GM19372 (cell line): ENCODE measurements around the gene ZNF469.

Experiments
- ATAC-seq: cut with Tn5 transposase; IDR thresholded peaks from one replicate; pipeline ENCODE4 v1.9.1; 2021; ENCODE audit warnings: mild to moderate bottlenecking, low read depth, moderate library complexity; ENCODE audit not compliant: unreplicated experiment

The ZNF469 gene

DNA sequence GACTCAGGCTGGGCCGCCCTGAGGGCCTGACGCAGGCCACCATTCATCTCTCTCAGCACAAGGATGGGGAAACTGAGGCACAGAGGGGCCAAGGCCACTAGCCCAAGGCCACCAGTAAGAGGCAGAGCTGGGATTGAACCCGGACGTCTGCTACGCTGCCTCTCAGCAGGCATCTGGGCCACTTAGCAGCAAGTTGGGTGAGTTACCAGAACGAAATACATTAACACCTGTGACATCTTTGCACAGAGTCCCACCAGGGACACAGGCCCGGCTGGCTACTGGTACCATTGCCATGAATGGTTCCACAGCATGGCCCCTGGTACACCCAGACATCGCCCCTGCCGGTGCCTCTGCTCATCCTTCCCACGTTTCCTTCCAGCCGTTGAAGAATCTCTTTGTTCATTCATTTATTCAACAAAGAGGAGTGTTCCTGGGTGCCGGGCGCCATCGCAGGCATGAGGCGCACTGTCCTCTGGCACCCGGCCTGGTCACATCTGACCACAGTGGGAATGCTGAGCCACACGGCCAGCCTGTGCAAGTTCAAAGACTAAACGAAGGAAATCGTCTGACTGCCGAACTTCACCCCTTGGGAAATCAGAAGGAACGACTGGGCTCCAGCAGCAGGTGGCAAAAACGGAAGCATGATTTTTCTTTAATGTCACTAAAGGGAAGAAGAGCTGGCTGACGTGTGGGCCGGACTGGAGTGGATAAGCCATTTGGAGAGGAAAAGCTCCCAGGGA is 7.4 kb upstream of the ZNF469 start:
- ATAC-seq, result no peak

DNA sequence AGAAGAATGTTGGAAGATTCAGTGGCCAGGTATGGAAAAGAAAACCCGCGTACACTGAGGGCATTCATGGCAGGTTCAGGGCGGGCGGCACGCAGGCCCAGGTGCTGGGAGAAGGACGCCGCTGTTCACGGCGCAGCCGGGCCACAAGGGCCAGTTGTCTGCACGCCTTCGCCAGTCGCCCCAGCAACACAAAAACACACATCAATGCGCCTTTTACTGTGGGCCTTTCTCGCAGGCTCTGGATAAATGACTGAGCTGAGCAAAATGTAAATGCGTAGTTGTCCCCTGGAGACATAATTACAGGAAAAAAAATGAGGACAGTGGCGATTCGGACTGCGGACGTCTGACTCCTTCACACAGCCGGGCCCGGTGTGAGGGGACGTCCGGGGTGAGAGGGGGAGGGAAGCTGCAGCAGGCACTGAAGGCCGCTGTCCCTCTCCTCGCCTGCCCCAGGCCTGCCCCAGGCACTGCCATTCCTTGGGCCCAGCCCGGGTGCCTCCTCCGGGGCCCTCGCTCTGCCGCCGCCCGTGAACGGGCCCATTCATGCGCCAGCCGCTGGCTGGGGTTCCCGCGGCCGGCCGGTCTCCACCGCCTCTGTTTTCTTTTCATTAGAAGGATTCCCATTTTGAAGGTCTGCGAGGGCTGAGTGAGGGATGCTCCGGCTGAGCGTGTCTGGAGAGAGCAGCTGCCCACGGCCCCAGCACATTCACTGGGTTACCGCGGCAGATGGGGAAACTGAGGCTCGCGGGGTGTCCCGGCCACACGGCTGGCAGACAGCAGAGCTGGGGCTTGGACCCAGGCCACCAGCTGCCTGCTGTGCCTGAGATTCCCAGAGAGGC is 6.5 kb upstream of the ZNF469 start:
- no peak for ATAC-seq

DNA sequence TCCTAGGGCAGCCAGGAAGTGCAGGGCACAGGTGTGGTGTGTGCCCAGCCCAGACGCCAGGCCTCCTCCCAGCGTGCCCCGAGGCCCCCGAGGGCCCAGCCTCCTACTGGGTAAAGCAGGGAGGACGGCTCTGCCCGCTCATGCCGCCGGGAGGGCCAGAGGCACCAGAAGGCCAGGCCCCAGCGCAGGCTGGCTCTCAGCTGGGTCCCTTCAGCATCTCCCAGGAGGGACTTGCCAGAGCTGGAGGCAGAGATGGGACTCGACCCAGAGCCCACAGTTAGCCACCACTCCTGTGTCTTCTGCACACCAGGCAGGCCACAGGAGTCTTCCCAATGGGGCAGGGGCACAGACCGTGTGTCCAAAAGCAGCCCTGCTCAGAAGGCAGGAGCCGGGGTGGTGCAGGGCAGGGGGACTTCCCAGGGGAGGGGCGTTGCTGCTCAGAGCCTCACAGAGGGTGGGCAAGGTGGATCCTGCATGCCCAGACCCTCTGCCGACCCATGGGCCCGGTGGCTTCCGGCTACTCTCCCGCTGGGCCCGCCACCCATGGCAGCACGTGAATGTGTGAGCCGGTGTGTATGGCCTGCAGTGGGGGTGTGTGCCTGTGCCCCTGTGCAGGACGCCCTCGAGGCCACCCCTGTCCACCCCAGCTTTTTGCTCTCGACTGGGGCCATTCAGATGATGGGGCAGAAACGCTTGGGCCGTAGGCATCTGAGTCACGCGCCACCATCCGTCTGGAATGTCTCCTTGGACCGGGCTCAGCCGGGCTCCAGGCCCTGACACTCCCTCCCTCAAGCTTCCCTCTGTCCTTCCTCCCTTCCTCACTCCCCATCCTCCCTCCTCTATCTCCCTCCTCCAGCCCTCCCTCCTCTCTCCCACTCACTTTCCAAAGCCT is 5.7 kb upstream of the ZNF469 start:
- no peak for ATAC-seq

DNA sequence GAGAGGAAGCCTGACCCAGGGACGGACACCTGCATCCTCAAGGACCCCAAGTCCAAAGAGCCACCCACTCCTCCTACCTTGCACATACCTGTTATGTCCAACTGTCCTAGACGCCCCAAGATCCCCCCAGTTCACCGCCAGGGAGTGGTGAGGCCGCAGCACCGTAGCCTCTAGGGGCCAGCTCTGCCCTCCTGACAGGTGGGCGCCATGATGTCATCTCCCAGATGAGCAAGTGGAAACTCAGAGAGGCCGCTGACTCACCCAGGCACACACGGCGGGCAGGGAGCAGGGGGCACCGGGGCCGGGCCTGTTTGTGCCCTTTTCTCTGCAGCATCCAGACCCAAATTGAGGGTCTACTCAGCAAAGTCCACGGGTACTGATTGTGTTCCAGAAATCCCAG is 4.8 kb upstream of the ZNF469 start:
- no peak for ATAC-seq

DNA sequence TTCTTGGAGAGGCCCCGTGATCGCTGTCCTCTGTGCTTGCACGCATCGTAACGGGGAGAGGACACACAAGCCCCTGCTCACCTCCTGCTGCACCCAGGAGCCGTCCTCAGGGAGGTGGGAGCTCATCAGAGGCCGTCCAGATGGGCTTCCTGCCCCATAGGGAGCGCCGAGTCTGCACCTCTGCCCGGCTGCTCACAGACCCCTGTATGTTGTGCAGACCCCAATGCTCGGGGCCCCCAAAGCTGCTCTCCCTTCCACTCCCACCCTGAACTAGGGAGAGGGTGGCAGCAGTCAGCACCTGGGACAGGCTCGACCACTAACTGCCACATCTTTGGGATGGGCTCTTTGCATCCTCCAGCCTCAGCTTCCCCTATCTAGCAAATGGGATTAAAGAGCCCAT is 4.4 kb upstream of the ZNF469 start:
- ATAC-seq, result no peak

DNA sequence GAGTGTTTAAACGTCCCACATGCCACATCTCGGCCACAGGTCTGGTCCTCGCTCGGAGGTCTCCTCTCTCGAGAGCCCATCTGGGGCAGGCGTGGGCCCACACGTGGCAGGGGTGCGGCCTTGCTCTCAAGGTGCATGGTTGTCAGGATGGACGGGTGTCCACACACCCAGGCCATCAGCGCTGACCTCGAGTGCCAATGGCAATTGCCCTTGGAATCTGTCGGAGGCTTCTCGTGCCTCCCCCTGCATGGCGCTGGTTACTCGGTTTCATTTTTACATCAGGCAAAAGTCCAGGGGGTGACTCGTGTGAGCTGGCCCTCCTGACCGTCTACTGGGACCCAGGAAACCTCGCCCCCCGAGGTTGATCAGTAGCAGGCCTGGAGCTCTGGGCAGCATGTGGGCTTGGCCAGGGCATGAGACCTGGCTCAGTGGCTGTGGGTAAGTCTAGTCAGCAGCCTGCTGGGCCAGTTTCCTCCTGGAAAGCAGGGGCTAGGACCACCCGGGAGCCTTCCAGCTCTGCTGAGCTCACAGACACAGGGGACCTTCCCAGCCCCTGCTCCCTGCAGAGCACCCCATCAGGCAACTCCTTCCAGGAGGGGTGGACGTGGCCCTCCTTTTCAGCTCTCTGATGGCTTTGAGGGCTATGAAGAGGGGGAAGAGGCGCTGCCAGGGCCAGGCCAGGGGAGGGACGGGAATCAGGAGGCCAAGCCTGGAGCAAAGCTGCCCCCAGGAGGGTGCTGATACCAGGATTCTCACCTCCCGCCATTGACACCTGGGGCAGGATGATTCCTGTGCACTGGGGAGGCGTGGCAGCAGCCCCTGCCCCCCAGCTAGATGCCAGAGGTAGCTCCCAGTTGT is 3.7 kb upstream of the ZNF469 start:
- ATAC-seq, result no peak

DNA sequence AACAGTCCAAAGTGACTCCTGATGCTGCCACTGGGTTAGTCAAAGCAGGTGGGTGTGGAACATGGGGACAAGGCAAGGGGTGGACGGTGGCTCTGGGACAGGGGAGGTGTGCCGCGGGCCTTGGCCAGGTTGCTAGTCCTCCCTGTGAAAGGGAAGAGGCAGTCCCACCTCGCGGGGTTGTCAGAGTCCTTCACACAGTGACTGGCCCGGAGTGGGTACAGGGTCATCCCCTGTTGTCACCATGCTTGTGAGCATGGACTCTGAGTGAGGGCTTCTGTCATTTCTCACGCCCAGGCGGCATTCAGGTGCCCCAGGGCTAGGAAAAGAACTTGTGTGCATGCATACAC is 3.1 kb upstream of the ZNF469 start:
- no peak for ATAC-seq

DNA sequence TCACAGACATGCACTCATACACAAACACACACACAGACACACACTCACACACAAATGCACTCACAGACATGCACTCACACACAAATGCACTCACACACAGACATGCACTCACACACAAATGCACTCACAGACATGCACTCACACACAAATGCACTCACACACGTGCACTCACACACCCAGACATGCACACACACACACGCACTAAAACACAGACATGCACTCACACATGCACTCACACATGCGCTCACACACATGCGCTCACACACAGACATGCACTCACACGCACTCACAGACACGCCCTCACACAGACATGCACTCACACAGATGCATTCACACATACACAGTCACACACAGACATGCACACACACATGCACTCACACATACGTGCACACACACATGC is 2.7 kb upstream of the ZNF469 start:
- ATAC-seq, result no peak

DNA sequence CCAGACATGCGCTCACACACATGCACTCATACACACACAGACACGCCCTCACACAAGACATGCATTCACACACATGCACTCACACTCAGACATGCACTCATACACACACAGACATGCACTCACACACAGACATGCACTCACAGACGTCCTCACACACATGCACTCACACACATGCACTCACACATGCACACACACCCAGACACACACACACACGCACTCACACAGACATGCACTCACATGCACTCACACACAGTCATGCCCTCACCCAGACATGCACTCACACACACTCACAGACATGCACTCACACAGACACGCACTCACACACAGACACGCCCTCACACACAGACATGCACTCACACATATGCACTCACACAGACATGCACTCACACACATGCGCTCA is 2.1 kb upstream of the ZNF469 start:
- no peak for ATAC-seq

DNA sequence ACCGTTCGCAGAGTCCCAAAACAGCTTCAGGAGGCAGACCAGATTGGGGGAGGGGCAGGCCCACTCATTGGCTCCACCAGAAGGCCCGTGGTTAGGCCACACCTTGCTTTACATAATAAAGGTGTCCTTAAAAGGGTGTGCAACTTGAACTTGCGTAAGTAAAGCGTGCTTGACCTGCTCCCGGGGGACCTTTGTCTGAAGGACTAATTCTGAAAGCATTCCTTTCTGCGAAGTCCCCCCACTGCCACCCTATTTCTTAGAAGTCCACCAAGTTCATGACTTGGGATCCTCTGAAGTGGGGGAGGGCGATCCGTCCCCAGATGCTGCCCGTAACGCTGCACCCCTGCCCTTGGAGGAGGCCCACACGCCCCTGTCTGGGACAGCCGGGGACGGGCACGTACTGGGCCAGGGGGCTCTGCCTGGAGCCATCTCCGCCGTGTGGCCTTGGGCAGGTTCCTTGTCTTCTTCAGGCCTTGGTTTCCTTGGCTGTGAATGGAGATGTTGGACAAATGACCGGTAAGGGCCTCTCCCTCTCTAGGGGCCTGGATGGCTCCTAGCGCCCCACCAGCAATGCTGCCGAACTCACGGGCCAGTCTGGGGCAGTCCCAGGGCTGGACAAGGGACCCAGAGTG is 823 bp upstream of the ZNF469 start:
- ATAC-seq, result no peak

DNA sequence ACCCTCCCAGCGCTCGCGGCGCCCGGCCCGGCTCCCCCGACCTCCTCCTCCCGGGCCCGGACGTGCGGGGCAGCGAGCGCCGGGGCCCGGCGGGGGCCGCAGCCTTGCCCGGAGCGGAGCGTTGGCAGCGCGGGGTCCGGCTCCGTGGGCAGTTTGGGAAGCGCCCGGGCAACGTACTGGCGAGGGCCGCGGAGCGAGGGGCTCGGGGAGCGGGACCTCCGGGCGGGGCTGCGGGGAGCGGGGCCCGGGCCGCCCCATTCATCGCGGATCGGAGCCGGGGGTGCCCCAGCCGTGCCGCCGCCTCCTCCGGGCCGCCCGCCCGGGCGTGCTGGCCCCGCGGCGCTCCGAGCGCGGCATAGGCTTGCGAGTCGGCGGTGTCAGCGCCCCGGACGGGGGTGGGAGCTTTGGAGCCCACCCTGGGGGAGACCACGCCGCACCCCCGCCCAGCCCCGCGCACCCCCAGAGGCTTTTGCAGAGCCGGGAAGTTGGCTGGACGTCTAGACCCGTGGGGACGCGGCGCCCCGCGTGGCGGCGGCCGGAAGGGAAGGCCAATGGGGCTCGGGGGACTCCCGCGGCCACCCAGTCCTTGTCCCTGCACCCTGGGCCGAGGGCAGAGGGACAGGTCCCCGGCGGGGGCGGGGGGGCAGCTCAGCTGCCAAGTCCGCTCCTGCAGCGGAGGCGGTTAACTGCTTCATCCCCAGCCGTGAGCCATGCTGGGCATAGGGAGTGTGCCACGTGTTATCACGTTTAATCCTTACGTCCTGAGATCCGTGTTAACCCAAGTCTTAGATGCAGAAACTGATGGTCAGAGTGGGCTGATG is 852 bp downstream of the ZNF469 start:
- no peak for ATAC-seq

DNA sequence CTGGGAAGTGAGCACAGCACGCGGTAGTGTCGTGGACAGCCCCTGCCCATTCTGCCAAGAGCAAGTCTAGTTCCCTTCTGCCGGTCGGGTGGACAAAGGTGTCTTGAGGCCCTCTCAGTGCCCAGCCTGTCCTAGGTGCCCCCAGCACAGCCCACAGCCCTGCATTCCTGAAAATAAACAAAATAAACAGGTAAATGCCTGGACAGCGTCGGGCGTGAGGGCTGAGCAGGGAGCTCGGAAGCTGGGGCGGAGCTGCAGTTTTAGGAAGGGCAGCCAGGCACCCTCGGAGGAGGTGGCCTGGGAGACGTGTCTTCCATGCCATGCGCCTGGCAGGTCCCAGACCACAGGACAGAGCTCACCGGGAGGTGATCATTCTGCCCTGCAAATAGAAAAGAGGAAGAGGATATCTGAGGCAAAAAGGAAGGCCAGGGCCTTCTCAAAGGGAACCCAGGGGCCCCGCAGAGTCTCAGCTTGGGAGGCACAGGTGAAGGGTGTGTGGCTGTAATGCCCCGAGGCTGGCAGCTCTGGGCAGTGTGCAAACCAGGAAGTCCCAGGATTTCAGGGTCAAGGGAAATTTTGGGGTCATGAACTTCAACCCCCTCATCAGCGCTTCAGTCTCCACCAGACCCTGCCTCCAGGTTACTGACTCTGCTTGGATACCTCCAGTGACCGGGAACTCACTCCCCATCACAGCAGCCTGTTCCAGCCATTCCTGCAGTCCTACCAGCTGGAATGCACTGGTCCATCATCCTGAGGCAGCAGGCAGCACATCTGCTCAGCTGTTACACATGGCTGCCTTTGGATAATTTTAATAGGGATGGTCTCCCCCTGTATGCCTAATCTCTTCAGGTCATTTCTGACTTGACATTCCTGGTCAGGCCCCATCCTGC is 1.7 kb downstream of the ZNF469 start:
- ATAC-seq, result no peak

DNA sequence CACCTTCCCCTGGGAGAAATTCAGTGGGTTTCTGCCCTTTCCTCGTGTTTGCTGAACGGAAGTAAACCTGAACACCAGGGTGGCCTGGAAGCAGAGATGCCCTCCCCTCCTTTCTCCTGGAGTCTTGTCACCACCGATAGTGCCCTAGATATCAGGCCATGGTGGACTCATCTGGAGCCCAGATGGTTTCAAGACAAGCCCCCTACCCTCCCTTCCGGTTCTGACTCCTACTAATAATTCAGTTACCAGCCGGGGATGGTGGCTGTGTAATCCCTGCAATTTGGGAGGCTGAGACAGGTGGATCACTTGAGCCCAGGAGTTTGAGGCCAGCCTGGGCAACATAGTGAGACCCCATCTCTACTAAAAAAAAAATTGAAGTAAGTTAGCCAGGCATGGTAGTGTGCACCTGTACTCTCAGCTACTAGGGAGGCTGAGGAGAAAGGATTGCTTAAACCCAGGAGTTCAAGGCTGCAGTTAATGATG is 2.4 kb downstream of the ZNF469 start:
- no peak for ATAC-seq

DNA sequence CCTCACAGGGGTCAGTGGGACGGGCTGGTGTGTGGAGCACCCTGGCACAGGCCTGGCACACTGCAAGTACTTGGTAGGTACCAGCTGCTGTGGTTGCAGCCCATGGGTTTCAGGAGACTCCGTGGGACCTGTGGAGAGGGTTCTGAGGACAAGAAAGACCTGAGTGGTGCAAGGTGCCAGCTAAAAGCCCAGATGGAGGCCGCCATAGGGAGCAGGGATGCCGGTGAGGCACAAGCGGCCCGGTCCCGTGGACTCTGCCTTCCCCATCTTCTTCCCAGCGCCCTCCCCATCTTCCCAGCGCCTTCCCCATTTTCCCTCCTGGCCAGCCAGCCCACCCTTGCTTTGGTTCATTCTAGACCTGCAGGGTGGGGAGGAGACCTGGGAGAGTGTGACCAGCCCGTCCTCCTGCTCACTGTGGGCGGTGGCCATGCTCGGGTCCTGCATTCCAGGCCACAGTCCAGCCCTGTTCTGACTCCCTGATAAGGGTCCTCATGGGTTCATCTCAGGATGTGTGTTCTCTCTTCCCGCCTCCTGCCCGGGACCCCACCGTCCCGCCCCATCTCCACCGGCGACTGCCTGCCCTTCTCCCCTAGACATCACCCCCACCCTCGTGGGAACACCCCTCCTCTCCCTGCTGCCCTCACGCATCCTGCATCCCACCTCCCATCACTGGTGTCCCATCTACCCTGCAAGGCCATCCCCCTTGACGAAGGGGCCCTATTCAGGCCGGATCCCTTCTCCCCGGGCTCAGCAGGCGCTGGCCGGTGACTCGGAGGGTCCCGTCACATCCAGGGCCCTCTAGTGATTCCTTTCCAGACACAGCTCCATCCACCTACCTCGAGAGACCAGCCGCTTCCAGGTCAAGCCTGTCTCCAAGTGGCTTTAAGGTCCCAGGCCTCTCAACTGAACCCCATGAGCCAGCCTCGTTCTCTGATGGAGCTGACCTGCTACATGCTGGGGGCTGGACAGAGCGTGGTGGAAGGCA is 3.4 kb downstream of the ZNF469 start:
- ATAC-seq, result no peak

DNA sequence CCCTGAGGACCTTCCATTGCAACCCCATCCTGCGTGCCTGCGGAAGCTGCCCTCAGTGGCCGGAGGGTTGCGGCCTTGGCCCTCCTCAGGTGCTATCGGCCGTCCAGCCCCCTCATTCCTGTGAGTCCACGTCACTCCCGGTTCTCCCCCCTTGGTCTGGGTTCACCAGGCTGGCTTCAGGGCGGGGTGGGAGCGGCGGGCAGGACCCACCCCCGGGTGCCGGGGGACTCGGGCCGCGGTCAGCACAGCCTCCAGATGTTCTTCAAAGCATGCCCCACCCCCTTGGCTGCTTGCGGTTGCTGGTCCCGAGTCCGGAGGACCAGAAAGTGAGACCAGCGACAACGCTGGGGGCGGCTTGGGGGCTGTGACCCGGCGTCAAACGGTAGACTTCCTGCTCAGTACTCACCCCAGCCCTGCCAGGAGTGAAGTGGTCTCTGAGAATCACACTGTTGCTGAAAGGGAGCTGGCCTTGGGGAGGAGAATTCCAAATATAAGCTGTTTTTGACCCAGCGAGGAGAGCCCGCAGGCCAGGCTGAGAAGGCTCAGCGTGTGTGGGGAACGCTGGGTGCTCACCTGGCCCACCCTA is 4.5 kb downstream of the ZNF469 start:
- ATAC-seq, result no peak

DNA sequence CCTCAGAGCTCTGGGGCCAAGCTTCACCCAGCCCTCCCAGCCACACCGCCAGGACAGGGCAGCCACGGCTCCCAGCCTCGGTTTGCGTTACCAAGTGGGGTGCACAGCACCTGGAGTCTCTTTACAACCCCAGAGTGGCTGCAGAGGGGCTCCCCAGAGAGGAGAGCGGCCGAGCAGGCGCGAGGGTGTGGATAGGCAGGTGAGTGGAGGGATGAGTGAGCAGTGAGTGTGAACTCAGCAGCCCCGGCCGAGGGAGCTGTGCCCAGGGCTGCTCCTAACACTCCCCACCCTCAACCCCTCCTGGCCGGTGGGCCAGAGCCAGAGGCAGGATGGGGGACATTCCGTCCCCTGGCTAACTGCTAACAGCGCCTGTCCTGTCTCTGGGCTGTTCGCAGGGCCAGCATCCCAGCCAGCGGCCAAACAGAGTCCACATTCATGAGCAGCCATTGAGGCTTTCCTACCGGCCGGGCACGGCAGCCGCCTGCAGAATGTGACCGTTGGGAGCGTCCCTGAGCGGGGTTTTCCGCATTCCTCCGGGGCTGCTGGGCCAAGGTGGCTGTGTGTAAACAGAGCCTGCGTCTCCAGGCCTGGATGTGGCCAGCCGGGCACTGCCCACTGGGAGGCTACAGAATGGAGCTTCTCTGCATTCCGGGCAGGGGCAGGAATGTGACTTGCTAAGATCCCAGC is 5.3 kb downstream of the ZNF469 start:
- no peak for ATAC-seq
